HCT116 (cell line): Measurements from ENCODE around the gene DZIP3. TPM values are rescaled to one million over a fixed set of nuclear protein-coding genes. Genes with fewer than 3 reads are reported as not detected.

Experiments
- ATAC-seq: fragments of 200-7000 bp; cut with Tn5 transposase; 2 replicates; pipeline ENCODE4 v1.9.1; 2020; ENCODE audit warnings: mild to moderate bottlenecking, moderate library complexity
- BruUV-seq: library from RNA; stranded (reverse); fragments of 400-500 nt; replicated peaks from 2 replicates; lab custom pipeline; 2021; lab: Mats Ljungman, UMichigan
- CTCF ChIA-PET: fragments of 300-600 bp; sonication (Branson Sonifier 250); formaldehyde crosslinking; loops from one replicate; lab custom pipeline; 2021; ENCODE audit warnings: antibody characterized with exemption; lab: Charles Lee
- POLR2A ChIA-PET: fragments of 300-600, 350-600 bp; sonication (Branson Sonifier 250); formaldehyde crosslinking; loops from one replicate; lab custom pipeline; 2021; ENCODE audit warnings: antibody characterized with exemption; lab: Charles Lee
- RAD21 ChIA-PET, 2 experiments: fragments of 300-600 bp; sonication (Branson Sonifier 250); formaldehyde crosslinking; loops; one replicate each; lab custom pipeline; 2023; ENCODE audit warnings: low total read pairs in 2 of 2; ENCODE audit not compliant: uncharacterized antibody in 2 of 2, unreplicated experiment in 2 of 2, low non-redundant PET in 1 of 2; lab: Charles Lee
- DNase-seq: peaks from one replicate; pipeline ENCODE4 v3.0.0-alpha.2; 2010; ENCODE audit warnings: low read depth, low spot score
- H2AFZ ChIP-seq: fragments of 200-600 bp; shearing (Covaris generic), sonication (generic); 2 replicates; pipeline ENCODE4 v1.6.1; 2017; ENCODE audit warnings: low read depth, mixed run types, mixed read lengths, antibody characterized with exemption, low read length; ENCODE audit not compliant: poor library complexity, severe bottlenecking
- H3K27ac ChIP-seq: 2 replicates; pipeline ENCODE4 v1.5.1; 2012; ENCODE audit warnings: low read depth, low read length
- H3K27me3 ChIP-seq: fragments of 200-600 bp; sonication (generic); 2 replicates; pipeline ENCODE4 v1.6.1; 2016; ENCODE audit warnings: mixed run types, low read length, mixed read lengths; ENCODE audit not compliant: insufficient read depth
- H3K36me3 ChIP-seq, 2 experiments: fragments of 200-500 bp in 1 of 2; fragments of 200-600 bp in 1 of 2; sonication (Bioruptor generic) in 1 of 2; sonication (generic) in 1 of 2; 2 replicates each; pipeline versions ENCODE4 v1.5.1 to v1.6.1; 2014 to 2016; ENCODE audit warnings: low read length in 2 of 2, inconsistent platforms in 1 of 2, mixed read lengths in 1 of 2, mixed run types in 1 of 2; ENCODE audit not compliant: insufficient read depth in 2 of 2, control insufficient read depth in 1 of 2
- H3K4me1 ChIP-seq, 2 experiments: fragments of 200-600 bp in 1 of 2; sonication (generic) in 1 of 2; 2 replicates each; pipeline versions ENCODE4 v1.5.1 to v1.6.1; 2012 to 2017; ENCODE audit warnings: low read length in 2 of 2, inconsistent platforms in 1 of 2, mild to moderate bottlenecking in 1 of 2, mixed read lengths in 1 of 2, mixed run types in 1 of 2, moderate library complexity in 1 of 2; ENCODE audit not compliant: insufficient read depth in 2 of 2, control insufficient read depth in 1 of 2
- H3K4me2 ChIP-seq: fragments of 200-600 bp; sonication (generic); 2 replicates; pipeline ENCODE4 v1.6.1; 2017; ENCODE audit warnings: mixed run types, low read length, mixed read lengths
- H3K4me3 ChIP-seq, 2 experiments: fragments of 200-600 bp in 1 of 2; sonication (generic) in 1 of 2; replicated peaks in 1 of 2; 2 replicates each; pipeline ENCODE4 v1.5.1; 2011 to 2016; ENCODE audit warnings: low read length in 2 of 2, control low read depth in 1 of 2, low read depth in 1 of 2, mild to moderate bottlenecking in 1 of 2, mixed read lengths in 1 of 2, mixed run types in 1 of 2
- H3K79me2 ChIP-seq: fragments of 200-600 bp; sonication (generic); 2 replicates; pipeline ENCODE4 v1.6.1; 2017; ENCODE audit warnings: mild to moderate bottlenecking, mixed run types, low read length, moderate library complexity, mixed read lengths; ENCODE audit not compliant: insufficient read depth
- H3K9ac ChIP-seq: fragments of 200-600 bp; sonication (generic); 2 replicates; pipeline ENCODE4 v1.6.1; 2016; ENCODE audit warnings: low read length, mixed read lengths
- H3K9me2 ChIP-seq: fragments of 200-600 bp; sonication (generic), shearing (Covaris generic); 2 replicates; pipeline ENCODE4 v1.6.1; 2017; ENCODE audit warnings: mixed run types, mild to moderate bottlenecking, moderate library complexity; ENCODE audit not compliant: insufficient read depth
- H3K9me3 ChIP-seq, 2 experiments: fragments of 200-500 bp in 1 of 2; fragments of 200-600 bp in 1 of 2; sonication (Bioruptor generic) in 1 of 2; sonication (generic) in 1 of 2; 2 replicates each; pipeline ENCODE4 v1.6.1; 2014 to 2017; ENCODE audit warnings: low read length in 2 of 2, mixed read lengths in 2 of 2, inconsistent platforms in 1 of 2, low read depth in 1 of 2, mild to moderate bottlenecking in 1 of 2, mixed run types in 1 of 2, moderate library complexity in 1 of 2; ENCODE audit not compliant: control insufficient read depth in 1 of 2, insufficient read depth in 1 of 2
- H4K20me1 ChIP-seq: fragments of 200-600 bp; sonication (generic), shearing (Covaris generic); 2 replicates; pipeline ENCODE4 v1.6.1; 2017; ENCODE audit warnings: mixed run types, mild to moderate bottlenecking, moderate library complexity; ENCODE audit not compliant: insufficient read depth
- ATF3 ChIP-seq: IDR thresholded peaks from 2 replicates; pipeline ENCODE4 v1.6.1; 2012
- CBX3 ChIP-seq: IDR thresholded peaks from 2 replicates; pipeline ENCODE4 v1.6.1; 2012; ENCODE audit warnings: low read depth
- CTCF ChIP-seq, 3 experiments: fragments of 200-600 bp in 1 of 3; sonication (generic) in 1 of 3; IDR thresholded peaks in 2 of 3; conservative IDR thresholded peaks in 1 of 3; 2 replicates each; pipeline ENCODE4 v1.5.1; 2012 to 2017; ENCODE audit warnings: low read depth in 2 of 3, low read length in 2 of 3, antibody characterized with exemption in 1 of 3, borderline replicate concordance in 1 of 3, control low read depth in 1 of 3, mild to moderate bottlenecking in 1 of 3, mixed read lengths in 1 of 3, mixed run types in 1 of 3, moderate library complexity in 1 of 3; ENCODE audit not compliant: insufficient read depth in 1 of 3
- EZH2 ChIP-seq: fragments of 200-600 bp; sonication (generic); IDR thresholded peaks from 2 replicates; pipeline ENCODE4 v1.6.1; 2017; ENCODE audit warnings: antibody characterized with exemption, mixed run types
- FOSL1 ChIP-seq: IDR thresholded peaks from 2 replicates; pipeline ENCODE4 v1.6.1; 2012; ENCODE audit warnings: low read depth
- RAD21 ChIP-seq: IDR thresholded peaks from 2 replicates; pipeline ENCODE4 v1.6.1; 2012; ENCODE audit warnings: low read depth, mild to moderate bottlenecking
- TCF7L2 ChIP-seq: IDR thresholded peaks from 2 replicates; pipeline ENCODE4 v1.7.0; 2011; ENCODE audit warnings: borderline replicate concordance, inconsistent platforms; ENCODE audit not compliant: insufficient read depth, insufficient read length; ENCODE audit errors: extremely low read depth
- ZBTB33 ChIP-seq: IDR thresholded peaks from 2 replicates; pipeline ENCODE4 v1.6.1; 2011; ENCODE audit warnings: mild to moderate bottlenecking, low read length, moderate library complexity; ENCODE audit not compliant: insufficient replicate concordance; ENCODE audit errors: extremely low read depth
- ZFX ChIP-seq: fragments of 450-650 bp; IDR thresholded peaks from 2 replicates; pipeline ENCODE4 v1.6.1; 2017
- intact Hi-C: fragments of 100-400 bp; cut with micrococcal nuclease; formaldehyde crosslinking; loops from 2 replicates; pipeline ENCODE4 v1.10.0; 2022
- total RNA-seq: library from RNA; stranded (reverse); gene quantifications from one replicate; pipeline ENCODE4 v1.2.1, GENCODE V29; 2021; ENCODE audit not compliant: unreplicated experiment

The DZIP3 gene
- total RNA-seq, 1 experiment from 2014 or later = 19.4 TPM

GRCh38 chr3:108595321-108595720 lies 5.8 kb downstream of the DZIP3 start:
- no TSS peak for BruUV-seq
- no peaks in the 10 kb centered on the region for H3K36me3 ChIP-seq
- H3K9ac ChIP-seq = no peak overlapping the region
- H3K27ac ChIP-seq = no peak overlapping the region
- RAD21 ChIA-PET = no interaction called here
- no peak overlapping the region for H3K4me3 ChIP-seq
- H3K9me2 ChIP-seq = no peaks in the 10 kb centered on the region
- no peak overlapping the region for H3K4me2 ChIP-seq
- intact Hi-C loops = no loop called here
- CTCF ChIA-PET = no interaction called here
- DNase-seq = no peak
- TF ChIP-seq FOSL1 (no peak), ZFX (no peak), CTCF (IDR thresholded peaks at IDR 0.05 in 2 of 3, conservative IDR thresholded peaks at IDR 0.05 in 1 of 3; ENCODE audit: borderline replicate concordance in 1 of 3, insufficient read depth in 1 of 3, low read depth in 2 of 3, low read length in 2 of 3) (no peak), EZH2 (no peak)
- H3K27me3 ChIP-seq = no peaks in the 10 kb centered on the region
- POLR2A ChIA-PET = no interaction called here
- no peak for ATAC-seq
- no peak overlapping the region for H2AFZ ChIP-seq
- no peaks in the 10 kb centered on the region for H3K9me3 ChIP-seq
- H3K4me1 ChIP-seq = peaks cover 0 to 7% of the 10 kb centered on the region in 2 experiments; a peak in 3 of 4 replicates
- H4K20me1 ChIP-seq = no peaks in the 10 kb centered on the region
- H3K79me2 ChIP-seq = peaks cover 6% of the 10 kb centered on the region; the same call in 1 of the 2 replicates

- no peak for TF ChIP-seq RAD21
- no peak for TF ChIP-seq CBX3
- TF ChIP-seq TCF7L2 = no peak
- TF ChIP-seq ZBTB33 = no peak
- no peak for TF ChIP-seq ATF3
- TF ChIP-seq CTCF (IDR thresholded peaks at IDR 0.05 in 2 of 3, conservative IDR thresholded peaks at IDR 0.05 in 1 of 3; ENCODE audit: borderline replicate concordance in 1 of 3, insufficient read depth in 1 of 3, low read depth in 2 of 3, low read length in 2 of 3) = no peak
- no peak for TF ChIP-seq FOSL1
- TF ChIP-seq, all 23 proteins: peak for 0
- H3K4me3 ChIP-seq = no peak overlapping the region
- no peak overlapping the region for H3K4me2 ChIP-seq
- ChIA-PET POLR2A (interaction anchor here (2.1 kb wide), 1 partner anchor 9 kb away, joined by 11 read pairs; the partner anchor contains the start of genes CIP2A and DZIP3), RAD21 (no interaction called here), CTCF (no interaction called here)
- no peak overlapping the region for H2AFZ ChIP-seq
- no peaks in the 10 kb centered on the region for H4K20me1 ChIP-seq
- no peaks in the 10 kb centered on the region; the same call in 1 of the 2 replicates for H3K79me2 ChIP-seq
- H3K9me3 ChIP-seq = no peaks in the 10 kb centered on the region
- no peaks in the 10 kb centered on the region for H3K9me2 ChIP-seq
- 0 out of 4 replicates have a peak, but pooled peaks cover 0 to 3% of the 10 kb centered on the region in 2 experiments for H3K36me3 ChIP-seq
- H3K27ac ChIP-seq = no peak overlapping the region
- no peak for DNase-seq
- intact Hi-C loops = no loop called here
- no TSS peak for BruUV-seq
- no peak overlapping the region for H3K9ac ChIP-seq
- H3K4me1 ChIP-seq = no peaks in the 10 kb centered on the region
- ATAC-seq = no peak
- H3K27me3 ChIP-seq = no peaks in the 10 kb centered on the region
Measured at GRCh38 chr3:108598375-108598774, 8.9 kb downstream of the DZIP3 start.
